HepG2 (cell line): Measurements from ENCODE around the gene HIF1AN. TPM values are rescaled to one million over a fixed set of nuclear protein-coding genes. Genes with fewer than 3 reads are reported as not detected.

Source experiments
- BRF2 ChIP-seq: sonication (generic); formaldehyde crosslinking; IDR thresholded peaks from 2 replicates; pipeline ENCODE4 v1.8.1; 2022; ENCODE audit warnings: mild to moderate bottlenecking, missing genetic modification reagents
- DDIT3 ChIP-seq: sonication (generic); formaldehyde crosslinking; IDR thresholded peaks from 2 replicates; pipeline ENCODE4 v1.4.0; 2020; ENCODE audit warnings: mild to moderate bottlenecking, missing genetic modification reagents
- EZH2 ChIP-seq: conservative IDR thresholded peaks from 2 replicates; pipeline ENCODE4 v1.6.1; 2012; ENCODE audit warnings: mild to moderate bottlenecking, low read depth, low read length, moderate library complexity
- FUBP1 ChIP-seq: sonication (generic); formaldehyde crosslinking; IDR thresholded peaks from 2 replicates; pipeline ENCODE4 v1.5.1; 2020; ENCODE audit warnings: missing genetic modification reagents, mild to moderate bottlenecking, borderline replicate concordance
- HDAC1 ChIP-seq: sonication (generic); formaldehyde crosslinking; IDR thresholded peaks from 2 replicates; pipeline ENCODE4 v1.5.1; 2020; ENCODE audit warnings: mild to moderate bottlenecking, missing genetic modification reagents
- KIAA2018 ChIP-seq: sonication (generic); formaldehyde crosslinking; IDR thresholded peaks from 2 replicates; pipeline ENCODE4 v1.5.0; 2020; ENCODE audit warnings: mild to moderate bottlenecking, missing genetic modification reagents, borderline replicate concordance
- MEF2D ChIP-seq: sonication (generic); formaldehyde crosslinking; IDR thresholded peaks from 2 replicates; pipeline ENCODE4 v1.5.1; 2020; ENCODE audit warnings: mild to moderate bottlenecking, missing genetic modification reagents
- MZF1 ChIP-seq: sonication (generic); formaldehyde crosslinking; IDR thresholded peaks from 2 replicates; pipeline ENCODE4 v1.8.1; 2023; ENCODE audit warnings: mild to moderate bottlenecking, missing genetic modification reagents, borderline replicate concordance
- NFYC ChIP-seq: IDR thresholded peaks from 2 replicates; pipeline ENCODE4 v1.6.1; 2016; ENCODE audit warnings: missing genetic modification reagents, missing compliant biosample characterization
- PPARG ChIP-seq: conservative IDR thresholded peaks from 2 replicates; pipeline ENCODE4 v1.6.1; 2016; ENCODE audit warnings: missing biosample characterization, missing genetic modification reagents
- RAD21 ChIP-seq: fragments of 450-650 bp; formaldehyde crosslinking; IDR thresholded peaks from 2 replicates; pipeline ENCODE4 v1.5.0; 2020; ENCODE audit warnings: mild to moderate bottlenecking
- RBM39 ChIP-seq: fragments of 200-400 bp; formaldehyde crosslinking; IDR thresholded peaks from one replicate; pipeline ENCODE4 v1.6.1; 2018; ENCODE audit warnings: antibody characterized with exemption, mild to moderate bottlenecking, low read depth, low read length; ENCODE audit not compliant: poor library complexity, severe bottlenecking
- RNF2 ChIP-seq: fragments of 450-650 bp; conservative IDR thresholded peaks from 2 replicates; pipeline ENCODE4 v1.6.1; 2016; ENCODE audit warnings: low read depth
- ZMYM2 ChIP-seq: sonication (generic); formaldehyde crosslinking; IDR thresholded peaks from 2 replicates; pipeline ENCODE4 v1.8.0; 2022; ENCODE audit warnings: mild to moderate bottlenecking, missing genetic modification reagents
- ZNF124 ChIP-seq: sonication (generic); formaldehyde crosslinking; IDR thresholded peaks from 2 replicates; pipeline ENCODE4 v1.4.0; 2020; ENCODE audit warnings: missing genetic modification reagents
- ZNF234 ChIP-seq: sonication (generic); formaldehyde crosslinking; conservative IDR thresholded peaks from 2 replicates; pipeline ENCODE4 v1.5.1; 2020; ENCODE audit warnings: mild to moderate bottlenecking, missing genetic modification reagents
- ZNF24 ChIP-seq: fragments of 450-650 bp; IDR thresholded peaks from 2 replicates; pipeline ENCODE4 v1.6.1; 2017; ENCODE audit warnings: antibody characterized with exemption, mild to moderate bottlenecking
- ZNF251 ChIP-seq: sonication (generic); formaldehyde crosslinking; IDR thresholded peaks from 2 replicates; pipeline ENCODE4 v1.9.0; 2021; ENCODE audit warnings: mild to moderate bottlenecking, missing genetic modification reagents
- ZNF552 ChIP-seq: sonication (generic); formaldehyde crosslinking; IDR thresholded peaks from 2 replicates; pipeline ENCODE4 v1.9.0; 2022; ENCODE audit warnings: missing genetic modification reagents, mild to moderate bottlenecking, borderline replicate concordance
- polyA plus RNA-seq, 8 experiments: library from polyadenylated mRNA; depleted of rRNA in 3 of 8; stranded (reverse) in 7 of 8; unstranded in 1 of 8; fragments of >200 nt; fragmentation: Illumina TruSeq in 4 of 8; extraction: Trizol in 4 of 8; gene quantifications; 2 replicates each; pipeline versions ENCODE4 v1.2.1 to v1.2.3, GENCODE V29; 2011 to 2016; ENCODE audit warnings: low read depth in 4 of 8, missing spikeins in 1 of 8, mixed read lengths in 1 of 8; ENCODE audit not compliant: insufficient read depth in 1 of 8
- total RNA-seq, 5 experiments: library from RNA; depleted of rRNA; stranded (reverse); fragments of >200 nt; fragmentation: Illumina TruSeq; extraction: Trizol; gene quantifications; 2 replicates each; pipeline ENCODE4 v1.2.3, GENCODE V29; 2016; ENCODE audit warnings: low read depth in 1 of 5

Gene HIF1AN
- total and polyA plus RNA-seq, 2 of the 13 experiments (the other 11 are each of a cell fraction or from before 2014, with no cell fraction given): 8.6 to 10.7 TPM

GRCh38 chr10:100535715-100536353 is at the start of gene HIF1AN (continued):
- no peak for TF ChIP-seq BRF2
- TF ChIP-seq DDIT3 (CRISPR knock-in tag): no peak
- TF ChIP-seq RAD21 (CRISPR knock-in tag): no peak
- TF ChIP-seq ZNF251: no peak
- no peak for TF ChIP-seq ZNF234 (CRISPR knock-in tag)
- TF ChIP-seq HDAC1 (CRISPR knock-in tag): peak; percentile 78
- no peak for TF ChIP-seq FUBP1 (CRISPR knock-in tag)
- TF ChIP-seq MZF1 (CRISPR knock-in tag): no peak
- 0 out of 2 replicates have a peak, but pooled peaks have one; percentile 28 for TF ChIP-seq MEF2D
- TF ChIP-seq EZH2: no peak
- TF ChIP-seq RBM39: peak; percentile 37
- no peak for TF ChIP-seq ZNF552
- TF ChIP-seq KIAA2018 (CRISPR knock-in tag): no peak
- peak; percentile 43; the same call in 1 of the 2 replicates for TF ChIP-seq RNF2
- no peak for TF ChIP-seq ZMYM2 (CRISPR knock-in tag)
- no peak for TF ChIP-seq ZNF24
- no peak for TF ChIP-seq ZNF124
- peak; percentile 71 for TF ChIP-seq PPARG (CRISPR knock-in tag)
- TF ChIP-seq NFYC (CRISPR knock-in tag): no peak
